Adipocyte (in vitro differentiated cells): Measurements from ENCODE around the gene CD44.

ENCODE experiments used
- DNase-seq: peaks from one replicate; pipeline ENCODE4 v3.0.0-alpha.2; 2015; ENCODE audit warnings: low read depth
- H3K27me3 ChIP-seq: replicated peaks from 2 replicates; pipeline ENCODE4 v1.7.0; 2013; ENCODE audit warnings: mild to moderate bottlenecking, low read length, moderate library complexity; ENCODE audit not compliant: control insufficient read depth, insufficient read depth
- H3K36me3 ChIP-seq: 2 replicates; pipeline ENCODE4 v1.7.0; 2013; ENCODE audit warnings: low read length, mild to moderate bottlenecking, moderate library complexity; ENCODE audit not compliant: control insufficient read depth, insufficient read depth, severe bottlenecking
- H3K4me1 ChIP-seq: 2 replicates; pipeline ENCODE4 v1.7.0; 2013; ENCODE audit warnings: mild to moderate bottlenecking, low read length, moderate library complexity; ENCODE audit not compliant: control insufficient read depth, insufficient read depth
- H3K4me3 ChIP-seq: 2 replicates; pipeline ENCODE4 v1.7.0; 2013; ENCODE audit warnings: mild to moderate bottlenecking, low read length, moderate library complexity
- H3K9ac ChIP-seq: 2 replicates; pipeline ENCODE4 v1.7.0; 2013; ENCODE audit warnings: mild to moderate bottlenecking, low read length, moderate library complexity
- H3K9me3 ChIP-seq: 2 replicates; pipeline ENCODE4 v1.7.0; 2013; ENCODE audit warnings: mild to moderate bottlenecking, low read length, moderate library complexity; ENCODE audit not compliant: control insufficient read depth

The CD44 gene

GRCh38 chr11:35141571-35141971 lies 2.6 kb downstream of the CD44 start:
- no peak for DNase-seq
- Histone ChIP-seq H3K4me3 (peak overlapping the region; percentile 92), H3K27me3 (no peaks in the 10 kb centered on the region), H3K4me1 (peaks cover 56% of the 10 kb centered on the region), H3K9me3 (no peaks in the 10 kb centered on the region), H3K36me3 (no peaks in the 10 kb centered on the region), H3K9ac (peak overlapping the region; percentile 96)

GRCh38 chr11:35142481-35143075 lies 3.6 kb downstream of the CD44 start:
- H3K4me3 ChIP-seq = peak overlapping the region; percentile 92
- peaks cover 3% of the 10 kb centered on the region for H3K36me3 ChIP-seq
- DNase-seq = peak; percentile 74
- H3K4me1 ChIP-seq = peaks cover 62% of the 10 kb centered on the region
- no peaks in the 10 kb centered on the region for H3K27me3 ChIP-seq
- H3K9me3 ChIP-seq = no peaks in the 10 kb centered on the region
- H3K9ac ChIP-seq = peak overlapping the region; percentile 26

GRCh38 chr11:35143297-35144135 lies 4.5 kb downstream of the CD44 start:
- peaks cover 9% of the 10 kb centered on the region for H3K36me3 ChIP-seq

GRCh38 chr11:35144136-35144741 lies 5.3 kb downstream of the CD44 start:
- H3K36me3 ChIP-seq = peaks cover 15% of the 10 kb centered on the region
- DNase-seq = peak; percentile 81

More at GRCh38 chr11:35143297-35144135, 4.5 kb downstream of the CD44 start:
- peak; percentile 13 for DNase-seq
- Histone ChIP-seq H3K9me3 (no peaks in the 10 kb centered on the region), H3K4me3 (peak overlapping the region; percentile 92), H3K27me3 (no peaks in the 10 kb centered on the region), H3K9ac (peak overlapping the region; percentile 26), H3K4me1 (peaks cover 58% of the 10 kb centered on the region)

GRCh38 chr11:35144806-35145205 lies 5.8 kb downstream of the CD44 start:
- peaks cover 21% of the 10 kb centered on the region for H3K36me3 ChIP-seq
- H3K9me3 ChIP-seq = no peaks in the 10 kb centered on the region
- H3K4me3 ChIP-seq = peak overlapping the region; percentile 37
- DNase-seq = peak; percentile 62
- peak overlapping the region; percentile 24 for H3K9ac ChIP-seq
- H3K4me1 ChIP-seq = peaks cover 61% of the 10 kb centered on the region
- no peaks in the 10 kb centered on the region for H3K27me3 ChIP-seq

More at GRCh38 chr11:35144136-35144741, 5.3 kb downstream of the CD44 start:
- Histone ChIP-seq H3K9ac (peak overlapping the region; percentile 26), H3K27me3 (no peaks in the 10 kb centered on the region), H3K4me3 (peak overlapping the region; percentile 92), H3K4me1 (peaks cover 56% of the 10 kb centered on the region), H3K9me3 (no peaks in the 10 kb centered on the region)

GRCh38 chr11:35145271-35145670 lies 6.3 kb downstream of the CD44 start:
- peak; percentile 16 for DNase-seq
- Histone ChIP-seq H3K27me3 (no peaks in the 10 kb centered on the region), H3K9me3 (no peaks in the 10 kb centered on the region), H3K4me3 (peak overlapping the region; percentile 37), H3K36me3 (peaks cover 25% of the 10 kb centered on the region), H3K9ac (peak overlapping the region; percentile 24), H3K4me1 (peaks cover 61% of the 10 kb centered on the region)

GRCh38 chr11:35146074-35146521 lies 7.1 kb downstream of the CD44 start:
- no peaks in the 10 kb centered on the region for H3K9me3 ChIP-seq
- H3K4me1 ChIP-seq = peaks cover 69% of the 10 kb centered on the region
- no peak overlapping the region for H3K9ac ChIP-seq
- DNase-seq = no peak
- no peaks in the 10 kb centered on the region for H3K27me3 ChIP-seq
- peaks cover 26% of the 10 kb centered on the region for H3K36me3 ChIP-seq
- no peak overlapping the region for H3K4me3 ChIP-seq

- Histone ChIP-seq H3K9ac (no peak overlapping the region), H3K9me3 (no peaks in the 10 kb centered on the region), H3K4me3 (no peak overlapping the region), H3K36me3 (peaks cover 26% of the 10 kb centered on the region), H3K4me1 (peaks cover 71% of the 10 kb centered on the region), H3K27me3 (no peaks in the 10 kb centered on the region)
- DNase-seq = peak; percentile 21
These were observed 7.7 kb downstream of the CD44 start for GRCh38 chr11:35146711-35147110.

- H3K27me3 ChIP-seq = no peaks in the 10 kb centered on the region
- H3K4me3 ChIP-seq = no peak overlapping the region
- peaks cover 30% of the 10 kb centered on the region for H3K36me3 ChIP-seq
- no peak for DNase-seq
- no peaks in the 10 kb centered on the region for H3K9me3 ChIP-seq
- no peak overlapping the region for H3K9ac ChIP-seq
- H3K4me1 ChIP-seq = peaks cover 72% of the 10 kb centered on the region
These were observed 8.3 kb downstream of the CD44 start for GRCh38 chr11:35147235-35147634.

- Histone ChIP-seq H3K4me3 (no peak overlapping the region), H3K9me3 (no peaks in the 10 kb centered on the region), H3K36me3 (peaks cover 40% of the 10 kb centered on the region), H3K27me3 (no peaks in the 10 kb centered on the region), H3K9ac (no peak overlapping the region), H3K4me1 (peaks cover 66% of the 10 kb centered on the region)
- no peak for DNase-seq
These were observed 9.3 kb downstream of the CD44 start for GRCh38 chr11:35148163-35148837.

GRCh38 chr11:35150454-35150853 lies 11.5 kb downstream of the CD44 start:
- Histone ChIP-seq H3K4me1 (peaks cover 54% of the 10 kb centered on the region), H3K4me3 (no peak overlapping the region), H3K9ac (no peak overlapping the region), H3K36me3 (peaks cover 59% of the 10 kb centered on the region), H3K9me3 (no peaks in the 10 kb centered on the region), H3K27me3 (no peaks in the 10 kb centered on the region)
- DNase-seq = no peak
